HL-60 (cell line): Measurements from ENCODE around the gene SEPTIN2.
"Not testable (repeated sequence)": the region's sequence is repeated elsewhere in the genome, so short reads cannot be mapped to it uniquely, and the experiment has no call there.

Experiments used
- DNase-seq, 2 experiments: peaks; one replicate each; pipeline ENCODE4 v3.0.0-alpha.2; 2010 to 2020; ENCODE audit warnings: low read depth in 1 of 2, low spot score in 1 of 2
- H3K27ac ChIP-seq: fragments of 250-450 bp; sonication (Bioruptor Pico); replicated peaks from 2 replicates; pipeline ENCODE4 v1.5.1; 2020; ENCODE audit warnings: mild to moderate bottlenecking, moderate library complexity
- H3K27me3 ChIP-seq: fragments of 250-450 bp; sonication (Bioruptor Pico); 2 replicates; pipeline ENCODE4 v1.5.1; 2021; ENCODE audit warnings: mild to moderate bottlenecking, moderate library complexity; ENCODE audit not compliant: insufficient read depth, poor library complexity, severe bottlenecking
- H3K4me3 ChIP-seq: replicated peaks from 2 replicates; pipeline ENCODE4 v1.5.1; 2011; ENCODE audit warnings: mild to moderate bottlenecking, control low read depth, low read length; ENCODE audit not compliant: insufficient read depth
- GABPA ChIP-seq: IDR thresholded peaks from 2 replicates; pipeline ENCODE4 v1.6.1; 2012; ENCODE audit warnings: low read depth
- POLR2AphosphoS5 ChIP-seq: IDR thresholded peaks from 2 replicates; pipeline ENCODE4 v1.6.1; 2012; ENCODE audit warnings: low read depth
- SPI1 ChIP-seq: IDR thresholded peaks from 2 replicates; pipeline ENCODE4 v1.6.1; 2012; ENCODE audit warnings: low read depth, mild to moderate bottlenecking, borderline replicate concordance
- TF ChIP-seq, protein P1 (sequence below): IDR thresholded peaks from one replicate; pipeline ENCODE4 v1.5.1; 2011; ENCODE audit warnings: low read length, control low read depth, inconsistent platforms; ENCODE audit not compliant: insufficient read depth
- TF ChIP-seq, protein P2 (sequence below): IDR thresholded peaks from 2 replicates; pipeline ENCODE4 v1.6.1; 2012; ENCODE audit warnings: low read depth; ENCODE audit not compliant: insufficient replicate concordance

SEPTIN2 gene

DNA sequence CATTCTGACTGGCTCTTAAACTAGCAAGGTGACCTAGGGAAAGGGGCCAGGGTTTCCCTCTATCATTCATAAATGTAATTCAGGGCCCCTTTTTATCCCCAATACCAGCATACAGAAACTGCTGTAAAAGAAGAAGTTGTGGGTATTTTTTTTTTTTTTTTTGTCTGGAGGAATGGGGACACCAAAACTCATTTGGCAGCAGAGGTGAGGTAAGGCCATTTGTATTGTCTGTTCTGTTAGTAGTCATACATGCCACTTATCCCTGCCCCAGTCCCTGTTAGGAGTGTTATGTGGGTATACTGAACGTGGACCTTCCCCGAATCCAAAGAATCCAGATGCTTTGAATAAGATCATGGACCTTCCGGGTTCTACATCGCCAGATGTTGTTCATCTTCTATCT, 1.7 kb downstream of the SEPTIN2 start:
- TF ChIP-seq, protein P1, sequence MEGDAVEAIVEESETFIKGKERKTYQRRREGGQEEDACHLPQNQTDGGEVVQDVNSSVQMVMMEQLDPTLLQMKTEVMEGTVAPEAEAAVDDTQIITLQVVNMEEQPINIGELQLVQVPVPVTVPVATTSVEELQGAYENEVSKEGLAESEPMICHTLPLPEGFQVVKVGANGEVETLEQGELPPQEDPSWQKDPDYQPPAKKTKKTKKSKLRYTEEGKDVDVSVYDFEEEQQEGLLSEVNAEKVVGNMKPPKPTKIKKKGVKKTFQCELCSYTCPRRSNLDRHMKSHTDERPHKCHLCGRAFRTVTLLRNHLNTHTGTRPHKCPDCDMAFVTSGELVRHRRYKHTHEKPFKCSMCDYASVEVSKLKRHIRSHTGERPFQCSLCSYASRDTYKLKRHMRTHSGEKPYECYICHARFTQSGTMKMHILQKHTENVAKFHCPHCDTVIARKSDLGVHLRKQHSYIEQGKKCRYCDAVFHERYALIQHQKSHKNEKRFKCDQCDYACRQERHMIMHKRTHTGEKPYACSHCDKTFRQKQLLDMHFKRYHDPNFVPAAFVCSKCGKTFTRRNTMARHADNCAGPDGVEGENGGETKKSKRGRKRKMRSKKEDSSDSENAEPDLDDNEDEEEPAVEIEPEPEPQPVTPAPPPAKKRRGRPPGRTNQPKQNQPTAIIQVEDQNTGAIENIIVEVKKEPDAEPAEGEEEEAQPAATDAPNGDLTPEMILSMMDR: no peak
- TF ChIP-seq, protein P2, sequence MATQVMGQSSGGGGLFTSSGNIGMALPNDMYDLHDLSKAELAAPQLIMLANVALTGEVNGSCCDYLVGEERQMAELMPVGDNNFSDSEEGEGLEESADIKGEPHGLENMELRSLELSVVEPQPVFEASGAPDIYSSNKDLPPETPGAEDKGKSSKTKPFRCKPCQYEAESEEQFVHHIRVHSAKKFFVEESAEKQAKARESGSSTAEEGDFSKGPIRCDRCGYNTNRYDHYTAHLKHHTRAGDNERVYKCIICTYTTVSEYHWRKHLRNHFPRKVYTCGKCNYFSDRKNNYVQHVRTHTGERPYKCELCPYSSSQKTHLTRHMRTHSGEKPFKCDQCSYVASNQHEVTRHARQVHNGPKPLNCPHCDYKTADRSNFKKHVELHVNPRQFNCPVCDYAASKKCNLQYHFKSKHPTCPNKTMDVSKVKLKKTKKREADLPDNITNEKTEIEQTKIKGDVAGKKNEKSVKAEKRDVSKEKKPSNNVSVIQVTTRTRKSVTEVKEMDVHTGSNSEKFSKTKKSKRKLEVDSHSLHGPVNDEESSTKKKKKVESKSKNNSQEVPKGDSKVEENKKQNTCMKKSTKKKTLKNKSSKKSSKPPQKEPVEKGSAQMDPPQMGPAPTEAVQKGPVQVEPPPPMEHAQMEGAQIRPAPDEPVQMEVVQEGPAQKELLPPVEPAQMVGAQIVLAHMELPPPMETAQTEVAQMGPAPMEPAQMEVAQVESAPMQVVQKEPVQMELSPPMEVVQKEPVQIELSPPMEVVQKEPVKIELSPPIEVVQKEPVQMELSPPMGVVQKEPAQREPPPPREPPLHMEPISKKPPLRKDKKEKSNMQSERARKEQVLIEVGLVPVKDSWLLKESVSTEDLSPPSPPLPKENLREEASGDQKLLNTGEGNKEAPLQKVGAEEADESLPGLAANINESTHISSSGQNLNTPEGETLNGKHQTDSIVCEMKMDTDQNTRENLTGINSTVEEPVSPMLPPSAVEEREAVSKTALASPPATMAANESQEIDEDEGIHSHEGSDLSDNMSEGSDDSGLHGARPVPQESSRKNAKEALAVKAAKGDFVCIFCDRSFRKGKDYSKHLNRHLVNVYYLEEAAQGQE: no peak
- no peak for TF ChIP-seq SPI1
- no peak for TF ChIP-seq POLR2AphosphoS5
- no peak for TF ChIP-seq GABPA
- H3K27ac ChIP-seq: peak overlapping the region; percentile 100
- peak in 1 of 2 experiments; percentile 44 for DNase-seq
- H3K4me3 ChIP-seq: peak overlapping the region; percentile 84
- H3K27me3 ChIP-seq: no peaks in the 10 kb centered on the region

DNA sequence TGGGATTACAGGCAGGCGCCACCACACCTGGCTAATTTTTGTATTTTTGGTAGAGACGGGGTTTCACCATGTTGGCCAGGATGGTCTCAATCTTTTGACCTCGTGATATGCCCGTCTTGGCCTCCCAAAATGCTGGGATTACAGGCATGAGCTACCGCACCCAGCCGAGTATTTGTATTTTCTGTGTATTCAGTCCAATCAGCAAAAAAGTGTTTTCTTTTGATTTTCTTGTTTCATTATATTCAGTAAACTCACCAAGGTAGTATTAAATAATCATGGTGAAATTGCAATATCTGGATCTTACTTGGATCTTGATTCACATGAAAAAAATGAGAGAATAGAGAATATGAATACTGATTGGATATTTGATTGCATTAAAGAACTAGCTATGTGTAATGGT, 3.1 kb downstream of the SEPTIN2 start:
- not testable (repeated sequence) for H3K4me3 ChIP-seq, H3K27ac ChIP-seq, H3K27me3 ChIP-seq, DNase-seq

DNA sequence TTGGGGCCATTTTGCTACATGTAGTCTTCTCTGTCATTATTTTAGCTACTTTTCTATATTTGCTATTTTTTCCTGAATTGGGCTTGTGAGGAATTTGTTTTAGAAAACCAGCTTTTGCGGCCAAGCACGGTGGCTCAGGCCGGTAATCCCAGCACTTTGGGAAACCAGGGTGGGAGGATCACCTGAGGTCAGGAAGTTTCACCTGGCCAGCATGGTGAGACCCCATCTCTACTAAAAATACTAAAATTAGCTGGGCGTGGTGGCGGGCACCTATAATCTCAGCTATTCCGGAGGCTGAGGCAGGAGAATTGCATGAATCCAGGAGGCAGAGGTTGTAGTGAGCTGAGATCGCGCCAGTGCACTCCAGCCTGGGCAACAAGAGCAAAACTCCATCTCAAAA, 4.7 kb downstream of the SEPTIN2 start:
- H3K4me3 ChIP-seq: no peak overlapping the region
- DNase-seq: no peak
- no peak overlapping the region for H3K27ac ChIP-seq
- TF ChIP-seq SPI1 (no peak), POLR2AphosphoS5 (no peak), GABPA (no peak)
- TF ChIP-seq, protein P2: no peak
- TF ChIP-seq, protein P1: no peak
- H3K27me3 ChIP-seq: no peaks in the 10 kb centered on the region

DNA sequence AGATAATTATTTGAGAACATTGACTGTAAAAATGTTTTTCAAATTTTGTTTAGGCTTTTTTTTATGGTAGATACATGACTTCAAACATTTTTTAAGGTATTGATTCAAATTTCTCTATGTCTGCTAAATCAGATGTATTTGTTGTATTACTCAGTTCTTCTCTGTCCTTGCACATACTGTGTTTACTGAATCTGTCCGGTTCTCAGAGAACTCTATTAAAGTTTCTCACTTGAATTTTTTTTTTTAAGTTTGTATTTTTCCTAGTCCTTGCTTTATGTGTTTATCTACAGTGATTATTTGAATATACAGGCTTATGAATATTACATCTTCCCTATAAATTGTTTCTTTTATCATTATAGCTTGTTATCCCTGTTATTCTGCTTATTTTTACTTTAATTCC, 5.3 kb downstream of the SEPTIN2 start:
- no peak overlapping the region for H3K27ac ChIP-seq

More for the DNA sequence above, 5.3 kb downstream of the SEPTIN2 start:
- DNase-seq: no peak
- no peak for TF ChIP-seq GABPA
- TF ChIP-seq, protein P1: no peak
- no peak for TF ChIP-seq SPI1
- TF ChIP-seq, protein P2: no peak
- TF ChIP-seq POLR2AphosphoS5: no peak
- Histone ChIP-seq H3K27me3 (no peaks in the 10 kb centered on the region), H3K4me3 (no peak overlapping the region)
